Measurements from ENCODE around the gene KIF4B.
"Not testable (repeated sequence)": the region's sequence is repeated elsewhere in the genome, so short reads cannot be mapped to it uniquely, and the experiment has no call there.

KIF4B gene

GRCh38 chr5:155010881-155011280 is 2.7 kb upstream of the KIF4B start:
- DNase-seq, result no peak

DNA sequence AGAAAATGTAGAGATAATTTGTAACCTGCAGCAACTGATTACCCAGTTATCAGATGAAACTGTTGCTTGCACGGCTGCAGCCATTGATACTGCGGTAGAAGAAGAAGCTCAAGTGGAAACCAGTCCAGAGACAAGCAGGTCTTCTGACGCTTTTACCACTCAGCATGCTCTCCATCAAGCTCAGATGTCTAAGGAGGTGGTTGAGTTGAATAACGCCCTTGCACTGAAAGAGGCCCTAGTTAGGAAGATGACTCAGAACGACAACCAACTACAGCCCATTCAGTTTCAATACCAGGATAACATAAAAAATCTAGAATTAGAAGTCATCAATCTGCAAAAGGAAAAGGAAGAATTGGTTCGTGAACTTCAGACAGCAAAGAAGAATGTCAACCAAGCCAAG is 1.7 kb downstream of the KIF4B start:
- DNase-seq, result no peak

DNA sequence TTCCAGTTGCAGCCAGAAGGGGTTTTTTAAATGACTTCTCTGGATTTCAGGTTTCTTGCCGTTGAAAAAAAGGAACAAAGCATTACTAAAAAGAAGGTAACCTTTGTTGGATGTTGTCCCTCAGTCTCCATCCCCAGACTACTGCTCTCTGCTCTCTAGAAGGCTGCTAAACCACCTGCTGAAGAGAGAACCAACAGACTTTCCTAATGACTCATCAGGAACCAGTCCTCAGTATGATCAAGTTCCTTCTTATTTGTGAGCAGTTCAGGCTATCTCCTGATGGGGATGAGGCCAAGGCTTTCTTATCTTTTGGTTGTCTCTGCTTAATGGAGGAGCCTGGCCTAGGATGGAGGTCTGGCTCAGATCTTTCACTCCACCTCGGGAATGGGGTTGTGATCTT is 4.1 kb downstream of the KIF4B start:
- peak; percentile 77 for DNase-seq

GRCh38 chr5:155019601-155020226 is 6.2 kb downstream of the KIF4B start:
- DNase-seq, result no peak

- no peak for DNase-seq
Observed at GRCh38 chr5:155021842-155022241, 8.3 kb downstream of the KIF4B start.

- no peak for DNase-seq
Observed at GRCh38 chr5:155023320-155023719, 9.8 kb downstream of the KIF4B start.

- DNase-seq, result peak; percentile 95
Observed at GRCh38 chr5:155024015-155024414, 10.5 kb downstream of the KIF4B start.

DNA sequence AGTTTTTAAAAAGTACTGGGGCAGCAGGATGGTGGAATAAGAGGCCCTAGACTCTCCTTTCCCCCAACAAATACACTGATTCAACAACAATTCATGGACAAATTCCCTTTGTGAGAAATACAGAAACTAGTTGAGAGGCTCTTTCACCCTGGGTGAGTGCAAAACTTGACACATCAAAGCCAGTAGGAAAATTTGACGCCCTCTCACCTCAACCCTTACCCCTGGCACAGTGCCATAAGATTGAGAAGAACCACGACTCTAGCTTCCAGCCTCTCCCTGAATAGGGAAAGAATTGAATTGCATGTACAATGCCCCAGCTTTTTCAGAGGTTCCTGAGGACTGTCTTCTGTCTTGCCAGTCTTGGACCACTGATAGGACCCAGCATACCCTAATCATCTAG is 12.3 kb downstream of the KIF4B start:
- DNase-seq, result no peak

- DNase-seq, result no peak
Observed at GRCh38 chr5:155027993-155028629, 14.6 kb downstream of the KIF4B start.

GRCh38 chr5:155029240-155029639 is 15.7 kb downstream of the KIF4B start:
- no peak for DNase-seq

- DNase-seq, result not testable (repeated sequence)
Observed at GRCh38 chr5:155034145-155034744, 20.7 kb downstream of the KIF4B start.

GRCh38 chr5:155035087-155035486 is 21.5 kb downstream of the KIF4B start:
- DNase-seq, result not testable (repeated sequence)

DNA sequence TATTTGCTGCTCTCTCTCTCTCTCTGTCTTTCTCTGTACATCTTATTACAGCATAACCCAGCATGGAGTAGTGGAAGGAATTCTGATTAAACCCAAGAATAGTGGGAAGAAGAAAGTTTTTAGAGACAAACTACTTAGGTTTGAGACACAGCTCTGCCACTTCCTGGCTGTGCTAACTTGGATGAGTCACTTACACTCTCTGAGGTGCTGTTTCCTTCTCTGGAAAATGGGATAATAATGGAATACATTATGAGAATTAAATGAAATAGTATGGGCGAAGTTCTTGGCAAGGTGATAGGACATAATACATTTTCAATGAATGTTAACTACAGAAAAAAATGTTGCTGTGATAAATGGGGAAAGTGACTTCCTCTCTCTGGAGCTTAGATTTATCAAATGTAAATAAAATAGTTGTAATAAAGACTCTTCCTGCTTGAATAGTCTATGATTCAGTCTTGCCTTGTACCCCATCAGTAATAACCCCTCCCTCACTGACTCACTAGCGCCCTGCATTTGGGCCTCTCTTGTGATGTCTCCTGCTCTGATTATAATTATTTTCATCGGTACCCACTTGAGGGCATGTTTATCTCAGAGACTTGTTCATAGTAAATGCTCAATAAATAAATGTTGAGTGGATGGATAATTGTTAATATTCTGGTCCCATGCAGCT is 27.6 kb downstream of the KIF4B start:
- no peak for DNase-seq

DNA sequence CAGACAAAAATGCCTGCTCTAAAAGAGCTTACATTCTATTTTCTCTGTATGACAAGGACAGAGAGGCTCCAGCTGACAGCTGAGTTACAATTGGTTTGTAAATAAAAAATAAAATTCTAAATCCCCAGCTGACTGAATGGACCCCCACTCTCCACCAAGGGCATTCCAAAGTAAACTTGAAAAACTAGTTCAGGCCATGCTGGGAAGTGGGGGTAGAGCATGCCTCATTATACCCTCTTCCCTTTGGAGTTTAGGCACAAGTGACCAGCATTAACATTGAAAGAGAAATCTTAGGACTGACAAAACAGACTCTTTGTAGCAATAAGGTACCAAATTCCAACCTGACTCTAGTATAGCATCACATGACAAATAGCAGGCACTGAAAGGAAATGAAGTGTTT is 31.0 kb downstream of the KIF4B start:
- no peak for DNase-seq

- no peak for DNase-seq
Observed at GRCh38 chr5:155046591-155046990, 33.0 kb downstream of the KIF4B start.

GRCh38 chr5:155047818-155048217 is 34.3 kb downstream of the KIF4B start:
- no peak for DNase-seq

- no peak for DNase-seq
Observed at GRCh38 chr5:155049569-155050383, 36.2 kb downstream of the KIF4B start.

- DNase-seq, result peak; percentile 25
Observed at GRCh38 chr5:155050384-155051019, 36.9 kb downstream of the KIF4B start.

- DNase-seq, result no peak
Observed at GRCh38 chr5:155052532-155052931, 39.0 kb downstream of the KIF4B start.

DNA sequence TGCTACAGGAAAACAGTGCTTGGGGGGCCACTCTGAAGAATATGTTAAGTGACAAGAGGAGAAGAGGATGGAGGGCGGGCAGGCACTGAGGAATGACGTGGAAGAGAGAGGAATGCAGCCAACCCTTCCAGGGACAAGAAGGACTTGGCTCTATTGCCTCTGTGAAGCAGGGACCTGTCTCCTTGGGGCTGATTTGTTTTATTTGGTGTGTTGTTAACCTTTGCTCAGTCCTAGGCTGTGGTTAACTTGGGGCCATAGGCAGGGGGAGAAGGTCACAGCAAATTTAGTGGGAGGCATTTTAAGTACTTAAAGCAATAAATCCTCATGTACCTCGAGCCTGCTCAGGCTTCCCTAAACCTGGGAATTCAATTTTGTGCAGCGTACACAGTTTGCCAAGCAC is 39.9 kb downstream of the KIF4B start:
- DNase-seq, result no peak

- DNase-seq, result no peak
Observed at GRCh38 chr5:155056644-155057269, 43.2 kb downstream of the KIF4B start.

GRCh38 chr5:155057626-155058025 is 44.1 kb downstream of the KIF4B start:
- no peak for DNase-seq

Data from MV-4-11 (cell line).